ENCODE measurements around the gene HORMAD2.

- TF ChIP-seq CTCF (conservative IDR thresholded peaks at IDR 0.05; ENCODE audit: low read length) (no peak), EZH2phosphoT487 (IDR thresholded peaks at IDR 0.05; ENCODE audit: borderline replicate concordance) (no peak)
Observed at GRCh38 chr22:30074147-30074546, 6.1 kb upstream of the HORMAD2 start.
